Large intestine (tissue), 3 donors: Measurements from ENCODE around the gene CASP14. TPM values are rescaled to one million over a fixed set of nuclear protein-coding genes. Genes with fewer than 3 reads are reported as not detected.

Experiments
- DNase-seq, 2 donors: peaks; one replicate each; pipeline versions ENCODE4 v3.0.0 to v3.0.0-alpha.2; 2013
- H3K27ac ChIP-seq: one replicate; pipeline ENCODE4 v1.5.1; 2013; ENCODE audit warnings: low read length
- H3K27me3 ChIP-seq: 2 replicates; pipeline ENCODE4 v1.6.1; 2013; ENCODE audit warnings: low read length; ENCODE audit not compliant: control insufficient read depth, insufficient read depth
- H3K36me3 ChIP-seq: 2 replicates; pipeline ENCODE4 v1.6.1; 2013; ENCODE audit warnings: low read length; ENCODE audit not compliant: control insufficient read depth, insufficient read depth
- H3K4me1 ChIP-seq: one replicate; pipeline ENCODE4 v1.6.1; 2013; ENCODE audit warnings: low read length; ENCODE audit not compliant: control insufficient read depth, insufficient read depth
- H3K4me3 ChIP-seq: one replicate; pipeline ENCODE4 v1.5.1; 2013; ENCODE audit warnings: low read length
- H3K9me3 ChIP-seq: one replicate; pipeline ENCODE4 v1.6.1; 2013; ENCODE audit warnings: mild to moderate bottlenecking, low read depth, low read length, moderate library complexity; ENCODE audit not compliant: control insufficient read depth
- WGBS: methylation state at CpG from one replicate; pipeline ENCODE4 v1.1.5; 2013; ENCODE audit warnings: low lambda C conversion rate; ENCODE audit not compliant: insufficient coverage; 5-methylcytosine and 5-hydroxymethylcytosine counted together
- polyA plus RNA-seq: library from polyadenylated mRNA; unstranded; fragments of 120-200 nt; gene quantifications from one replicate; pipeline ENCODE4 v1.2.1, GENCODE V29; 2013

The CASP14 gene
- polyA plus RNA-seq, 1 donor = not detected

- no peak overlapping the region for H3K4me3 ChIP-seq
- DNase-seq = no peak
- no peak overlapping the region for H3K27ac ChIP-seq
- no peaks in the 10 kb centered on the region for H3K4me1 ChIP-seq
- H3K27me3 ChIP-seq = no peaks in the 10 kb centered on the region
- H3K36me3 ChIP-seq = no peaks in the 10 kb centered on the region
- no CpG with 5 or more reads among the region's 1 CpG for WGBS
- H3K9me3 ChIP-seq = no peaks in the 10 kb centered on the region
These were observed 17.6 kb upstream of the CASP14 start for GRCh38 chr19:15031675-15032074.

- no CpG with 5 or more reads among the region's 1 CpG for WGBS
- H3K36me3 ChIP-seq = no peaks in the 10 kb centered on the region
- no peaks in the 10 kb centered on the region for H3K27me3 ChIP-seq
- H3K9me3 ChIP-seq = no peaks in the 10 kb centered on the region
- DNase-seq = no peak
- H3K27ac ChIP-seq = no peak overlapping the region
- no peaks in the 10 kb centered on the region for H3K4me1 ChIP-seq
- H3K4me3 ChIP-seq = no peak overlapping the region
These were observed 13.4 kb upstream of the CASP14 start for GRCh38 chr19:15035795-15036311.

- Histone ChIP-seq H3K36me3 (no peaks in the 10 kb centered on the region), H3K4me1 (no peaks in the 10 kb centered on the region), H3K27ac (no peak overlapping the region), H3K27me3 (no peaks in the 10 kb centered on the region), H3K4me3 (no peak overlapping the region), H3K9me3 (no peaks in the 10 kb centered on the region)
- DNase-seq = no peak
- 70% methylated on average over 2 of the region's 4 CpGs for WGBS
These were observed 11.7 kb upstream of the CASP14 start for GRCh38 chr19:15037586-15037985.

- no peak for DNase-seq
- Histone ChIP-seq H3K4me3 (no peak overlapping the region), H3K4me1 (no peaks in the 10 kb centered on the region), H3K9me3 (no peaks in the 10 kb centered on the region), H3K27me3 (no peaks in the 10 kb centered on the region), H3K27ac (no peak overlapping the region), H3K36me3 (no peaks in the 10 kb centered on the region)
- WGBS = 80% methylated on average over 1 of the region's 3 CpGs
These were observed 11.0 kb upstream of the CASP14 start for GRCh38 chr19:15038294-15038693.

GRCh38 chr19:15042003-15042402 lies 7.3 kb upstream of the CASP14 start:
- no peak for DNase-seq
- Histone ChIP-seq H3K27ac (no peak overlapping the region), H3K36me3 (no peaks in the 10 kb centered on the region), H3K9me3 (no peaks in the 10 kb centered on the region), H3K4me1 (no peaks in the 10 kb centered on the region), H3K27me3 (no peaks in the 10 kb centered on the region), H3K4me3 (no peak overlapping the region)
- WGBS = no CpG with 5 or more reads among the region's 1 CpG

- no peak for DNase-seq
- Histone ChIP-seq H3K27me3 (no peaks in the 10 kb centered on the region), H3K4me1 (no peaks in the 10 kb centered on the region), H3K36me3 (no peaks in the 10 kb centered on the region), H3K27ac (no peak overlapping the region), H3K9me3 (no peaks in the 10 kb centered on the region), H3K4me3 (no peak overlapping the region)
- WGBS = no CpG with 5 or more reads among the region's 2 CpGs
These were observed 6.5 kb upstream of the CASP14 start for GRCh38 chr19:15042826-15043225.

- no peak overlapping the region for H3K27ac ChIP-seq
- H3K4me3 ChIP-seq = no peak overlapping the region
- 100% methylated on average over 1 of the region's 3 CpGs for WGBS
- DNase-seq = no peak
- H3K27me3 ChIP-seq = no peaks in the 10 kb centered on the region
- H3K36me3 ChIP-seq = no peaks in the 10 kb centered on the region
- no peaks in the 10 kb centered on the region for H3K4me1 ChIP-seq
- H3K9me3 ChIP-seq = no peaks in the 10 kb centered on the region
These were observed 3.8 kb upstream of the CASP14 start for GRCh38 chr19:15045506-15045905.

- Histone ChIP-seq H3K27ac (no peak overlapping the region), H3K4me3 (no peak overlapping the region), H3K36me3 (no peaks in the 10 kb centered on the region), H3K9me3 (no peaks in the 10 kb centered on the region), H3K4me1 (no peaks in the 10 kb centered on the region), H3K27me3 (no peaks in the 10 kb centered on the region)
- DNase-seq = no peak
- WGBS = 93% methylated on average over 2 of the region's 11 CpGs
These were observed 1.6 kb upstream of the CASP14 start for GRCh38 chr19:15047680-15048079.

GRCh38 chr19:15048128-15048527 lies 1.2 kb upstream of the CASP14 start:
- Histone ChIP-seq H3K9me3 (no peaks in the 10 kb centered on the region), H3K27ac (no peak overlapping the region), H3K27me3 (no peaks in the 10 kb centered on the region), H3K4me3 (no peak overlapping the region), H3K36me3 (no peaks in the 10 kb centered on the region), H3K4me1 (no peaks in the 10 kb centered on the region)
- DNase-seq = no peak
- WGBS = no CpG with 5 or more reads among the region's 5 CpGs

- Histone ChIP-seq H3K4me1 (no peaks in the 10 kb centered on the region), H3K9me3 (no peaks in the 10 kb centered on the region), H3K4me3 (no peak overlapping the region), H3K27me3 (no peaks in the 10 kb centered on the region), H3K36me3 (no peaks in the 10 kb centered on the region), H3K27ac (no peak overlapping the region)
- 94% methylated on average over 2 of the region's 2 CpGs for WGBS
- no peak for DNase-seq
These were observed 1.4 kb downstream of the CASP14 start for GRCh38 chr19:15050639-15051038.

GRCh38 chr19:15062036-15062435 lies 12.8 kb downstream of the CASP14 start:
- no CpG with 5 or more reads among the region's 12 CpGs for WGBS
- Histone ChIP-seq H3K9me3 (no peaks in the 10 kb centered on the region), H3K27ac (no peak overlapping the region), H3K36me3 (no peaks in the 10 kb centered on the region), H3K27me3 (no peaks in the 10 kb centered on the region), H3K4me1 (no peaks in the 10 kb centered on the region), H3K4me3 (no peak overlapping the region)
- no peak for DNase-seq
